SKM-1 (cell line): Measurements from ENCODE around the gene ANKLE1.
A peak's percentile ranks its signal among the peaks of the same experiment; 100 is the strongest.
"Not testable (repeated sequence)": the region's sequence is repeated elsewhere in the genome, so short reads cannot be mapped to it uniquely, and the experiment has no call there.

ENCODE experiments used
- DNase-seq: peaks from one replicate; lab custom pipeline; 2025; ENCODE audit not compliant: unreplicated experiment; lab: John Stamatoyannopoulos, UW

The ANKLE1 gene

DNA sequence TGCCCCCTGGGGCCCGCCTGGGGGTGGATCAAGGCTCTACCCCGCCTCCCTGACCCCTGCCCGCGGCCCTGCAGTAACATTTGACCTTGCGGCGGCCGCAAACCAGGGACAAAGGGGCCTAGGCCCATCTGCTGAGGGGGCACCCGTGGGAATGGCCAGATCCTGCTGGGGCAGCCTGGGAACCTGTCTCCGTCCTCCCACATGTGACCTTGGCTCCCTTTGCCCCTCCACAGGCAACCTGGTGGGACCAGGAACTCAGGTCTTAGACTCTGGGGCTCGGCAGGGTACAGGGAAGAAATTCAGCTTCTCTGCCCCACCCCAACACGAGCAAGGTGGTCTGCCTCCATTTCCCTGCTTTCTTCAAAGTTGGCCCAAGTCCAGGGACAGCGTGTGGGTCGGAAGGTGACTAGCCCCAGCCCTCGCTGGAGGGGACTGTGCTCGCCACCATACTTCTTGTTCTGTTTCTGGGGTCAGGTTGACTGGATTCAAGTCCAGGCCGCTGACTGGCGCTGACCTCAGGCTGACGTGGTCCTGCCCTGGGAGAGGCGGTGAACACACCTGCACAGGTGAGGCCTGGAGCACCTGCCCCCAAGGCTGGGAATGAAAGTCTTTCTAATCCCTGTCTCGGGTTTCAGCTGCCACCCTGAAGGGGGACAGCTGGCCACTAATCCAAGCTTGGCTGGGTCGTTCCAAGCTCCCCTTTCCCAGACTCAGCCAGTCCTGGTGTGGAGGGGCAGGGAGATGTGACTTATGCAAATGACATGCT is 33.5 kb upstream of the ANKLE1 start:
- no peak for DNase-seq

DNA sequence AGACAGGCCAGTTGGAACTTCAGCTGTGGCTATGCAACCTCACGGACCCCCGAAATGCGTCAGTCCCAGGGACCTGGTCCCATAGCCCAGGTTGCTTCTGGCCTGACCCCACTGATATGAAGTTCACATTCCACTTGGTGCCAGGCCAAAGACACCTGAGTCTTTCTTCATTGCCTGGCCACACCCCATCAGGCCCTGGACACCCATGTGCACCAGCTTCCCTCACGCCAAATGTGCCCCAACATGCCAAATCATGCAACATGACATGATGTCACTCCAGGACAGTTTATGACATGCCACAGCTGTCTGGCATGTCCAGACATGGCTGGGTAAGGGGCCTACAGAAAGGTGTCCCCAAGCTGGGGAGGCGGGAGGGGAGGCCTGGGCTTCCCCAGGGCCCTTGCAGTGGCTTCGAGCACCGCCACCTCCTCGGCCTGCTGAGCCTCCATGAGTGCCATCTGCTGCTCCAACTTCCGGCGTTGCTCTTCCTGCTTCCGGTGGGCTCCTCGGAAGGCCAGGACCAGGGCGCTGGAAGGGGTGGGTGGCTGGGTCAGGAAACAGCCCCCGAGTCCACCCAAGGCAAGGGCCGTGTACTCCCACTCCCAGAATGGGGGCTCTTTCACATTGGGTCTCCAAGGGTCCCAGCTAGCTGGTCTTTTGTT is 31.7 kb upstream of the ANKLE1 start:
- DNase-seq, result no peak

DNA sequence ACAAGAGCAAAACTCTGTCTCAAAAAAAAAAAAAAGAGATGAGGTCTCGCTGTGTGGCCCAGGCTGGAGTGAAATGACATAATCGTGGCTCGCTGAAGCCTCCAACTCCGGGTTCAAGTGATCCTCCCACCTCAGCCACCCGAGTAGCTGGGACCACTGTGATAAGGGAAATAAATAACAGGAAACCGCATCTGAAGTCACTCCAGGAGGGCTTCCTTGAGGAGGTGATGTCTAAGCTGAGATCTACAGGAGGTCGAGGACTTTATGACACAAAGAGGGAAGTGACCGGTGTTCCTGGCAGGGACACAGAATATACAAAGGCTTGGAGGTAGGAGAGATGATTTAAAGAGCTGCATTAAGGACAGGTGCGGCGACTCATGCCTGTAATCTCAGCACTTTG is 27.1 kb upstream of the ANKLE1 start:
- DNase-seq, result no peak

DNA sequence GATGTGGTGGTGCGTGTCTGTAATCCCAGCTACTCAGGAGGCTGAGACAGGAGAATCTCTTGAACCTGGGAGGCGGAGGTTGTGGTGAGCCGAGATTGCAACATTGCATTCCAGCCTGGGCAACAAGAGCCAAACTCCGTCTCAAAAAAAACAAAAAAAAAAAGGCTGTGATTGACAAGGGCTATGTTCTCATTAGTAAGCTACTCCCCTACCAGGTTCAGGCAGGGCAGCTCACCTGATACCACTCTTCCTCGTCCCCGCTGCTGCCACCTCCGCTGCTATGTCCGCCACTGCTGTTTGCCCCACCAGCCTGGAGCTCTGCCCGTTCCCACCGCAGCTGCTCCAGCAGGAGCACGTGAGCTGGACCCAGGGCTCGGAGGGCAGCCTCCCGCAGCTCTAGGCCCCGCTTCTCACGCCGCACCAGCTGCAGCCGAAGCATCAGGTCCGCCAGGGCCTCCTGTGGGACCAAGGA is 26.5 kb upstream of the ANKLE1 start:
- no peak for DNase-seq

DNA sequence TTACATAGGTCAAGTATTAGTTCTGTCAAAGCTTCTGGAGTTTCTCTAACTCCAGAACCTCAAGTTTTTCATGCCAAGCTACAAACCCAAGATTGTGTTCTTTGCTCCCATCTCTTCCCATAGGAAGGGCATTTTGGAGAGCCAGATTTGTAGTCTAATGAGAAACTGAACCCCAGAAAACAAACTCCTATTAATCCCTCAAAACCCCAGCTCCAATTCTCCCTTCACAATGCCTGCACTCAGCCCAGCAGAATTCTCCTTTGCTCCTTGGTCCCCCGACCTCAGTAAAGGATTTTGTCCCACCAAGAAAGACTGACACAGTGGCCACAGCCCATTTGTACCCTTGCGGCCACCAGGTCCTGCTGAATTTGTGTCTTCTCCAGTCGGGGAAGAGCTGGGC is 25.6 kb upstream of the ANKLE1 start:
- DNase-seq, result no peak

DNA sequence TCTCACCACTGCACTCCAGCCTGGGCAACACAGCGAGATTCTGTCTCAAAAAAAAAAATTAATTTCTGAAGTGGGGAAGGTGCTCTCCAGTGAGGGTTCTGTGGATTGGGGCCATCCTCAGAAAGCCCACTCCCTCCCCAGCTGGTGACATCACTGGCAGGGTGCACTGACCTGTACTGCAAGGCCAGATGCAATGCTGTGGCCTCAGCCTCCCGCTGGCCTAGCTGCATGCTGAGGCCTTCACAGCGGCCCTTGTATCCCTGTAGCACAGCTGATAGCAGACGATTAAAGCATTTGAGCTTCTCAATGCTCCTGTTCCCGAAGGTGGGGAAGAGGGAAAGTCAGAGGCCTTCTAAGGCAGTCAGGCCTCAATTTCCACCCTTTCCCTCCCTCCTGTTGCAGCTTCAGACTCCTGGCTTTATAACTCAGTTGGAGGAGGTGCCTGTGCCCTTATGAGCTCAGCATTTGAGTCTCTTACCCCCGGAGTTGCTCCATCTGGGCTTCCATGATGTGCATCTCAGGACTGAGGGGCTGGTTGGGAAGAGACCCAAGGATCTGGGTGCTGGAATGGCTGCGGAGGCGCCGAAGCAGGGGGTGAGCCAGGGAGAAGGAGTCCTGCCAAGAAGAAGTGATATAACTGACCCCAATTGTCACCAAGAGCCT is 22.5 kb upstream of the ANKLE1 start:
- DNase-seq, result no peak

DNA sequence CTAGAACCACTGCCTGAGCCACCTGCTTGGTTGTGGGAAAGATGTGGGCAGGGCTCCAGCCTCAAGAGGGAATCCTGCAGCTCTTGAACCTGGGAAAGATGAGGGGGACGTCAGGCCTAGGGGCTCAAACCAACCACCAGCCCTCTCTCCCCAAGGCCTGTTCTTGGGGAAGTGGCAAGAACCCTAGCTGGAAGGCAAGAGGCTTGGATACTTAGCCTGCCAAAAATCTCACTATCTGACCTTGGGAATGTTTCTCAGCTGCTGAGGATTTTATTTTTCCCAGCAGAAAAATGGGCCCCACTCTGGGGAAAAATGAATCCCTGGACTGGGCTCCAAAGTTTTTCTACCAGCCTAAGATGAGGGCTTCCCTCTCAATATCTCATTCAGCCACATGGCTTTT is 21.8 kb upstream of the ANKLE1 start:
- no peak for DNase-seq

DNA sequence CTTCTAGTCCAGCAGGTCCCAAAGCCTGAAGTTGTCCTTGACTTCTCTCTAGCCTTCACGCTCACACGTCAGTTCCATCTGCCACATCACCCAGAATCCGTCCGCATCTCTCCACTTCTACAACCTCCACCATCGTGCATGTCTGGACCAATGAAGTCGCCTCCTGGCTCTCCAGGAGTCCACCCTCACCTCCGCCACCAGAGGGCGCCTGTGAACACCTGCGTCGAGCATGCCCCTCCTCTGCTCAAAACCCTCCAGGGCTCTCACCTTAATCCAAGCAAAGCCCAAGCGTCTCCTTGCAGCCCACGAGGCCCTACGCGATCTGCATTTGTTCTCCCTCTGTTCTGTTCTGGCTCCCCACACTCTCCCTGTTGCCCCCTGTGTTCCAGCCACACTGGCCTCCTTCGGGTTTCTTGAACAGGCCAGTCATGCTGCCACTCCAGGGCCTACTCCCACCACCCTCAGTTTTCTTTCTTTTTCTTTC is 20.8 kb upstream of the ANKLE1 start:
- peak; percentile 84 for DNase-seq

DNA sequence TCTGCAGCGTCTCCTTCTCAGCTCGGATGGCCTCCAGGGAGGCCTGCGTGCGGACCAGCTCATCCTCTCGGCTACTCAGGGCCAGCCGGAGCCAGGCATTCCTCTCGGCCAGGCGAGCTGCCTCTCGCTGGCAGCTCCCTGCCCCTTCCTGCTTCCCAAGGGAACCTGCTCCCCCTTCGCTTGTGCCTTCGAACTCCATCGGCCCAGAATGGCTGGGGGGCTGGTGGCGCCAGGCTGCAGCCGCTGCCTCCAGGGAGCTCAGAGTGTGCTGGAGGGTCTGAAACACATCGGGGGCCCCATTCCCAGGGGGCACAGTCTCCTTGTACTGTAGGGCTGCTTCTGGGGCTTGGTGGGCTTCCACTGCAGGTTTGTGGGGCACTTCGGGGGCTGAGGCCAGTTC is 19.1 kb upstream of the ANKLE1 start:
- no peak for DNase-seq

DNA sequence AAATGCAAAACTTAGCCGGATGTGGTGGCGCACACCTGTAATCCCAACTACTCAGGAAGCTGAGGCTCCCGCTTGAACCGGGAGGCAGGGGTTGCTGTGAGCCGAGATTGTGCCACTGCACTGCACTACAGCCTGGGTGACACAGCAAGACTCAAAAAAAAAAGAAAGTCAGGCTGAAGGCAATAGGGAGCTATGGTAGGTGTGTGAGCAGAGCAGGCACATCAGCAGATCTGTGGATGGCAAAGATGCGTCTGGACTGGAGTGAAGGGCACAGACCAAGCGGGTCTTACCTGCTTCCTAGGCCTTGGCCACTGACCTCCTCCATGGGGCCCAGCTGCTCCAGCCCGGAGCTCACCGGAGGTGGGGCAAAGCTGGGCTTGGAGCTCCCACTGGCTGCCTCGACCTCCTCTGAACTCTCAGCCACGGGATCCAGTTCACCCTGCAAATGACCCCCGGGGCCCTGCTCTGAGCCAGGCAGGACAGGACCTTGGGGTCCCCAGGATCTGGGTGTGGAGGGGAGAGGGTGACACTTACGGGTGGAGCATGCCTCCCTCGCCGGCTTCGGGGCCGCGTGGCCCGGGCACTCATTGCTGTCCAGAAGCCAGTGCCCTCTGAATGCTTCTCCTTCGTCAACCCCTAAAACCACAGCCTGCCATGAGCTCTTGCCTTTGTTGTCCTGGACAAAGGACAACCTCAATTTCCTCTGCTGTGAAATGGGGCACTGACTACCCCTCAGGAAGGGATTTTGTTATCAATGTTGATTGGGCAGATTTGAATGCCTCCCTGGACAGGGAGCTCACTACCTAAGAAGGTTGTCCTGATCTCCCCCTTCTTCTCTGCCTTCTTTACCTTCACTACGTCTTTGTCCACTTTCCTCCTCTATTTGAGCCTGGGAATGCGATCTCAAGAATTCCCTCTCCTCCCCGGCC is 17.7 kb upstream of the ANKLE1 start:
- no peak for DNase-seq

DNA sequence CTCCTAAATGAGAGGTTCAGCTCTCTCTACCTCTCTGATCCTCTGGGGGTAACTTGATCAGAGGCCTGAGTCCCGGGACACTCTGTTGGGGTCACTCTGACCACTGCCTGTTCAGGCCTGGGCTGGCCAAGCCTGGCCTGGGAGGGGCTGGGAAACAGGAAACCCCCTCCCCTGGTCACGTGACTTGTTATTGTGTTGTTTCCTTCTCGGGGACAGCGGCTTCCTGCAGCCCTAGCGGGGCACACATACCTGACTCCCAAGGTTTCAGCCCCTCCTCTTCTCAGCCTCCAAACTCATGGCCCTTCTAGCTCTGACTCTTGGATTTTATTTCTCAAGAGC is 17.1 kb upstream of the ANKLE1 start, which contains the start of gene USHBP1:
TSS of gene USHBP1 (minus strand) at position 105 of the 339 bp plus-strand sequence. CDS start 446 bp downstream, outside the sequence.
- DNase-seq, result no peak

DNA sequence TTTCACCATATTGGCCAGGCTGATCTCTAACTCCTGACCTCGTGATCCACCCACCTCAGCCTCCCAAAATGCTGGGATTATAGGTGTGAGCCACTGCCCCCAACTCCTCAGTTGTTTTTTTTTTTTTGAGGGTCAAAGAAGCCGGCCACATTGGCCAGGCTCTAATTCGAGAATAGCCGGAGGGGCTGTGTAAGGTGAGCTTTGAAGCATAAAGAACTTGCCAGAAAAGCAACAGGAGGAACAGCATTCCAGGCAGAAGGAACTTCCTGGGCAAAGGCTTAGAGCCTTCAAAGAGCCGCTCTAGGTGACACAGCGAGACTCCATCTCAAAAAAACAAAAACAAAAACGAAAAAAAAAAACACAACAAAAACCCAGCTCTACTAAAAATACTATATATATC is 15.7 kb upstream of the ANKLE1 start:
- no peak for DNase-seq

DNA sequence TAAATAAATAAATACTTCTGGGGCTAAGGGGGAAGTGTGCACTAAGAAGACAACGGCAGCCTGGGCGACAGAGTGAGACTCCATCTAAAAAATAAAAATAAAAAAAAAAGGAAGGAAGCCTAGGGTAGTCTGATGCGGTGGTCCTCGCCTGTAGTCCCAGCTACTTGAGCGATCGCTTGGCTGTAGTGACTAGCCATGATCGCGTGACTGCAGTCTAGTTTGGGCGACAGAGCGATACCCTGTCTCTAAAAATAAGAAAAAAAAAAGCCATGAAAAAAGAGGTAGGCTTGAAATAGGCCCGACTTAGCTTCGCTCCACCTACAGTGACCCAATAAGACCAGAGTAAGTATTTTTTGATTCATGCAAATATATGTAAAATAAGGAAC is 15.1 kb upstream of the ANKLE1 start:
- DNase-seq, result no peak

DNA sequence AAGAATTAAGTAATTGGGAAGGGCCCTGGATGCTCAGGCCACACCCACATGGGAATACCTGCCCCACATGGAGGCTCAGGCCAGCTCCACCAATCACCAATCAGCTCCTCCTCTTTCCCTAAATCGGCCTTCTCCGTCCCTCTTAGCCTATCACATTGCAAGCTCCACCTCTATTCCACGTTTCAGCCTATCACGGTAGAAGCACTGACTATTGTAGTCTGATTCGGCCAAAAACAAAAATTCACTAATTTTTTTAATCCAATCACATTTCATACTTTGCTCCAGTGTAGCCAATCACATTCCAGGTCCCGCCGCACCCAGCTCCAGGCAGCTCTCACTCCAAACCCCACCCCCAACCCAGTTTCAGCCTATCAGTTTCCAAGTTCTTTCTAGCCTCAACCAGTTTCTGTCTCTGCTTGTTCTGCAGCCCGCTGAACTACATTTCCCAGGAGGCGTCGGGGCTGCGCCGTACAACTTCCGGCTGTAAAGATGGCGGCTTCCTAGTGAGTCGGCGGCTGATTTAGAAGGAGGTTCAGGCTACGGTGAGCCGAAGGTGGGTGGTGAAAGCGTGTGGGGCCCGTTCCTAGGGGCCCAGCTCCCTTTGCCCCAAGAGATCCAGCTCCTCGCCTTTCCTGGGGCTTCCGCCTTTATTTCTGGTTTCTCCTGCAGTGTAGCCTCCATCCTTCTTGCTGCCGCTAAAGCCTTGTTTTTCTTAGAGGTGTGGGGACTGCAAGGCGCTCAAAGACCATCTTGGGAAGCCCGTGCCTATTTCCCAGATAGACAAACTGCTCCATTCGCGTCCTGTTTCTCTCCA is 14.5 kb upstream of the ANKLE1 start, which contains the start of gene BABAM1:
TSS of gene BABAM1 (plus strand) at position 469 of the 814 bp plus-strand sequence. CDS start 1,364 bp downstream, outside the sequence.
- peak; percentile 97 for DNase-seq

DNA sequence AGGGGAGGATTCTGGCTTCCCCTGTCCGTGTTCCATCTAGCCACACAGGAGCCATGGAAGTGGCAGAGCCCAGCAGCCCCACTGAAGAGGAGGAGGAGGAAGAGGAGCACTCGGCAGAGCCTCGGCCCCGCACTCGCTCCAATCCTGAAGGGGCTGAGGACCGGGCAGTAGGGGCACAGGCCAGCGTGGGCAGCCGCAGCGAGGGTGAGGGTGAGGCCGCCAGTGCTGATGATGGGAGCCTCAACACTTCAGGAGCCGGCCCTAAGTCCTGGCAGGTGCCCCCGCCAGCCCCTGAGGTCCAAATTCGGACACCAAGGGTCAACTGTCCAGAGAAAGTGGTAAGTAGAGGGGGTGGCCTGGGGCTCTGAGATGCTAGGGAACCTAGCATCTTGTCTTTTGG is 12.9 kb upstream of the ANKLE1 start:
- no peak for DNase-seq

DNA sequence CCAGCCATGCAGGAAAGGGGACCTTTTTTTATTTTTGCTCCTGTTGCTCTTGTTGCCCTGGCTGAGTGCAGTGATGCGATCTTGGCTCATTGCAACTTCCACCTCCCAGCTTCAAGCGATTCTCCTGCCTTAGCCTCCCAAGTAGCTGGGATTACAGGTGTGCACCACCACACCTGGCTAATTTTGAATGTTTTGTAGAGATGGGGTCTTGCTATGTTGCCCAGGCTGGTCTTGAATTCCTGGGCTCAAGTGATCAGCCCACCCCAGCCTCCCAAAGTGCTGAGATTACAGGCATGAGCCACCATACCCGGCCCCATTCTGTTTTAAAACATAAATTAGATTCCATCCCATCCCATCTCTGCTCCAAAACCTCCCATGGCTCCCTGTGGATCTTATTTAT is 6.8 kb upstream of the ANKLE1 start:
- not testable (repeated sequence) for DNase-seq

DNA sequence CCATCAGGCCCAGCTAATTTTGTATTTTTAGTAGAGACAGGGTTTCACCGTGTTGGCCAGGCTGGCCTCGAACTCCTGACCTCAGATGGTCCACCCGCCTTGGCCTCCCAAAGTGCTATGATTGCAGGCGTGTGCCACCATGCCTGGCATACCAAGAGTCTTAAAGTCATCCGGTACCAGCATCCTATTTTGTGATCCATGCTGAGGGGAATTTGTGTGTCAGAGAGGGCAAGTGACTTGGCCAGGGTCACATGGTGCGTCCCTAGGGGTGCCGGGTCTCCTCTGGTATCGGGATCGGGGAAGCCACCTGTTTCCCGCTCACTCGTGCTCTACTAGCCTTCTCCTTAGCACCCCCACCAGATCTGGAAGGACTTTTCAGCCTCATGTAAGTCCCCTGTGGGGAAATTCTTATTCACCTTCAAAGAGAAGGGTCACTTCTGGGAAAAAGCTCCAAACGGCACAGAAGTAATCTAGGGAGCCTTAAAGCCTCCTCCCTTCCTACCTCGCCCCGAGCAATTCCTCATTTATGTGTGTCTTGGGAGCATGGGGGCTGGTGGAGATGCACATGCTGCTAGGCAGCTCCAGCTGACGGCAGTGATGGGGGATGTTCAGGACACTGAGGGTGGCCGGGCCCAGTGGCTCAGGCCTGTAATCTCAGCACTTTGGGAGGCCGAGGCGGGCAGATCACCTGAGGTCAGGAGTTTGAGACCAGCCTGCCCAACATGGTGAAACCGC is 6.1 kb upstream of the ANKLE1 start:
- no peak for DNase-seq

DNA sequence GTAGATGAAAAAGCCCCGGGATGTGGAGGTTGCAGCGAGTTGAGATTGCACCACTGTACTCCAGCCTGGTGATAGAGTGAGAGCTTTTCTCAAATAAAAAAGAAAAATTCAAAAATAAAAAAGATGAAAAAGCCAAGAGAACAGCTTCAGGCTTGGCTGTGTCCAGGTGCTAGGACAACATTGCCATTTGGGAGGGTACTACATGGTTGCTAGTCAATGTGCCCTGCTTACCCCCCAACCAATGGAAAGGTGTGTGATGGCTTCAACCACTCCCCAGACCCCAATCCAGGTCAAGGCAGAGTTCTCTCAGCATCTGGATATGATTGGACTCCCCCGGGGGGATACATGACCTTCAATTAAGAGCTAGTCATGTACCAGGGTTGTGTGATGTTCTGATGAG is 2.3 kb upstream of the ANKLE1 start:
- no peak for DNase-seq

DNA sequence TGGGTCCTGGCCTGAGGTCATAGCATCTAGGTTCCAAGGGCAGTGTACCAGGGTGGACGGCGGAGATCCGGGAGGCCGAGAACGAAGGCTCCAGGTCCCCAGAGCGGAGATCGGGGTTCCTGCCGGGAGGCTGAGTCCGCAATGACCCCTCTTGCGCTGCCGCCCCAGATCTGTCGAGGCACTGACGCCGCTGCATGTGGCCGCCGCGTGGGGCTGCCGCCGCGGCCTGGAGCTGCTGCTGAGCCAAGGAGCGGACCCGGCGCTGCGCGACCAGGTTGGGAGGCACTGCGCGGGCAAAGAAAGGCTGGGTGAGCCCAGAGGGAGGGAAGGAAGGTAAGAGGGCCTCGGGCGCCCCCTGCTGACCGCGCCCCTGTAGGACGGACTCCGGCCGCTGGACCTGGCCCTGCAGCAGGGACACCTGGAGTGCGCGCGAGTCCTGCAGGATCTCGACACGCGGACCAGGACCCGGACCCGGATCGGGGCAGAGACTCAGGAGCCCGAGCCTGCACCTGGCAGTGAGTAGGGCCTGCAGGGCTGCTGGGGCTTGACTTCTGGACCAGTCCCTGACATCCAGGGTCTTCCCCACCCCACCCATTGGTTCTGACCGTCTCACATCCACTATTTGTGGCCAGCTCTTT is 906 bp downstream of the ANKLE1 start:
- peak; percentile 70 for DNase-seq
